ENCODE data around the gene TGM5. TPM values are rescaled to one million over a fixed set of nuclear protein-coding genes. Genes with fewer than 3 reads are reported as not detected.

Gene TGM5
- total RNA-seq, 1 donor from 2014 or later = not detected

DNA sequence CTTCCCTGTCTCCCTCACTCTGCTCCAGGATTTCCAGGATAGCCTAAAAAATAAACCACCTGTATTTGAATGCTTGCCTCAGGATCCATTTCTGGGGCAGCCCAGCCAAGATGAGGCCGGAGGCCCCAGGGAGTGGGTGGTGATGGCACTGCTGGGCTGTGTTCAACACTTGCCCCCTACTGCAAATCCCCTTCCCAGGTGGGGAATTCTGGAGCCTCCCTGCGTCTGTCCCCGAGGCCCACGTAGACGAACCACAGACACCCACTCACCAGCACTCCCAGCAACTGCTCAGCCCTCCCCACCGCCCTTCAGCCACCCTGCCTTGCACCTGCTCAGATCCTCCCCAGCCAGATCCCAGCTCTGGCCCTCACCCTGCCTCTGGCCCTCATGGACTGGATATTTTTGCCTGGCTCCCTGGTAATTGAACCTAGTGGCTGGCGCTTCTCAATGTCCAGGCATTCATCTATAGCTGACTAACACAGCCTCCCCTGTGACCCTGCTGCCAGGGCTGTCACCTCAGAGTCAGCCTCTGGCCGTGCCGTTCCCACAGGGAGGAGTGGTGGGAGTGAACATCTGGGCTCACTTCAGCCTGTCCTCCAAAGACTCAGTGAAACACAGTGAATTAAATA lies 28.8 kb downstream of the TGM5 start:
- TF ChIP-seq, protein P1, sequence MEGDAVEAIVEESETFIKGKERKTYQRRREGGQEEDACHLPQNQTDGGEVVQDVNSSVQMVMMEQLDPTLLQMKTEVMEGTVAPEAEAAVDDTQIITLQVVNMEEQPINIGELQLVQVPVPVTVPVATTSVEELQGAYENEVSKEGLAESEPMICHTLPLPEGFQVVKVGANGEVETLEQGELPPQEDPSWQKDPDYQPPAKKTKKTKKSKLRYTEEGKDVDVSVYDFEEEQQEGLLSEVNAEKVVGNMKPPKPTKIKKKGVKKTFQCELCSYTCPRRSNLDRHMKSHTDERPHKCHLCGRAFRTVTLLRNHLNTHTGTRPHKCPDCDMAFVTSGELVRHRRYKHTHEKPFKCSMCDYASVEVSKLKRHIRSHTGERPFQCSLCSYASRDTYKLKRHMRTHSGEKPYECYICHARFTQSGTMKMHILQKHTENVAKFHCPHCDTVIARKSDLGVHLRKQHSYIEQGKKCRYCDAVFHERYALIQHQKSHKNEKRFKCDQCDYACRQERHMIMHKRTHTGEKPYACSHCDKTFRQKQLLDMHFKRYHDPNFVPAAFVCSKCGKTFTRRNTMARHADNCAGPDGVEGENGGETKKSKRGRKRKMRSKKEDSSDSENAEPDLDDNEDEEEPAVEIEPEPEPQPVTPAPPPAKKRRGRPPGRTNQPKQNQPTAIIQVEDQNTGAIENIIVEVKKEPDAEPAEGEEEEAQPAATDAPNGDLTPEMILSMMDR (IDR thresholded peaks at IDR 0.05; ENCODE audit: unreplicated experiment) = no peak
- Mint-ChIP-seq H3K9me3 (no peaks in the 10 kb centered on the region), H3K4me3 (no peak overlapping the region), H3K27me3 (ENCODE audit: low read depth) (peaks cover 30% of the 10 kb centered on the region), H3K4me1 (peaks cover 6% of the 10 kb centered on the region), H3K27ac (no peak overlapping the region), H3K36me3 (no peaks in the 10 kb centered on the region)
- DNase-seq (ENCODE audit: low spot score in 2 of 2, unreplicated experiment in 2 of 2) = no peak

DNA sequence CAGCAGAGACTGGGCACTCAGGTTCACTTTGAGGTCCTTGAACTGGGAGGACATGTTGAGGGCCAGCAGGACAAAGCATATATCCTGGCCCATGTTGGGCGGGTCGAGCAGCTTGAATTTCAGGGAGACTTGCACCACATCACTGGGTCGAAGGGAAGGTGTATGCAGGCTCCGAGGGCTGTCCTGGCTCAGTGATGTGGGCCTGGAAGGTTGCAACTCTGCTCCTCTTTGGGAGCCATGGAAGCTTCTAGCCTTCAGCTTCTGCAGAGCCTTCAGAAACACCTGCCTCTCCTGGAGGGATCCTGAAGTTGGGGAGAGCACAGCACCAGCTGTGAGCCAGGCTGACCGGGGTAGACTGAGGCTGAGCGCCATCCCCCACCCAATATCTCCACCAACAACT lies 31.2 kb downstream of the TGM5 start:
- H3K36me3 Mint-ChIP-seq = no peaks in the 10 kb centered on the region
- DNase-seq (ENCODE audit: low spot score in 2 of 2, unreplicated experiment in 2 of 2) = no peak
- peaks cover 6% of the 10 kb centered on the region for H3K4me1 Mint-ChIP-seq
- no peak overlapping the region for H3K4me3 Mint-ChIP-seq
- TF ChIP-seq, protein P1 (IDR thresholded peaks at IDR 0.05; ENCODE audit: unreplicated experiment) = no peak
- peaks cover 25% of the 10 kb centered on the region for H3K27me3 Mint-ChIP-seq (ENCODE audit: low read depth)
- no peaks in the 10 kb centered on the region for H3K9me3 Mint-ChIP-seq
- H3K27ac Mint-ChIP-seq = no peak overlapping the region

DNA sequence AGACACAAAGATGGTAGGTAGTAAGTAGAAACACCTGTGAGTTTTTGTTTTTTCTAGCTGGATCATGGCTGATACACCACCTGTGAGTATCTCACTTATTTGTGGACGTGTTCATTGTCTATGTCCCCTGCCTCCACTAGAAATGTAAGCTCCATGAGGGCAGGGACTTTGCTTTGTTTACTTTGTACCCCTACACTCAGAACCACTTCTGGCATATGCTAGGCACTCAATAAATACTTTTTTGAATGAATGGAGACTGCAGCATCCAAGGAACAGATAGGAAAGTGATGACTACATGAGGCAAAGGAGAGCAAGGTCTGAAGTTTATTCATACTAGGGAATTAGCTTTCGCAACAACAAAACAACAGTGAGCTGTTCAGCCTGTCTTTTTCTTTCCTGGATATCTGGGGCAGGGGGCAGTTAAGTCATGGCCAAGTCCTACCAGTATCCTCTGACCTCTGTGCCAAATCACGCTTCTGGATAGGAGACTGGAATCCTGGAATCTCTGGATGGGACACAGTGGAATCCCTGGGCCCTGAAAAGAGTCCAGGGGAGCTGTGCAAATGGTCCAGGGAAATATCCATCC lies 34.3 kb downstream of the TGM5 start:
- Mint-ChIP-seq H3K27me3 (ENCODE audit: low read depth) (peaks cover 36% of the 10 kb centered on the region), H3K36me3 (no peaks in the 10 kb centered on the region), H3K9me3 (no peaks in the 10 kb centered on the region), H3K27ac (no peak overlapping the region), H3K4me3 (no peak overlapping the region), H3K4me1 (no peaks in the 10 kb centered on the region)
- TF ChIP-seq, protein P1 (IDR thresholded peaks at IDR 0.05; ENCODE audit: unreplicated experiment) = no peak
- no peak for DNase-seq (ENCODE audit: low spot score in 2 of 2, unreplicated experiment in 2 of 2)

DNA sequence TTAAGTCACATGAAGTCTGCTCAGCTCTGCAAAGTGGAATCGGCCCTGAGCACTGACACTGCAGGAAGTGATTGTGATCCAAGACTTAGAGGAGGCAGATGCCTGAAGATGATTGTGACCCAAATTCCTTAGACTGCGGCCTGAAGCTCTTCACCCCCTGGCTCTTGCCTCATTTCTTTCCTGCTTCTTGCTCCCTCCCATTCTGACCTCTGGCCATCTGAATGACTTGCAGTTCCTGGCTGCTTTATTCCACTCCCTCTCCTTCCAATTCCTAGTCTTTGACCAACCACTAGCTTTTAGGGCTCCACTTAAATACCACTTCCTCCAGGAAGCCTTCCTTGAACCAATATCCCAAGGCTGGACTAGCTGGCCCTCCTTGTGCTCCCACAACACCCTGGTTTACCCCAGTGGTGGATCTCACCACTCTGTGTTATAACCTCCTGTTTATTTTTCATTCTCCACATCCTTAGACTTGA lies 36.0 kb downstream of the TGM5 start:
- no peak for DNase-seq (ENCODE audit: low spot score in 2 of 2, unreplicated experiment in 2 of 2)
- TF ChIP-seq, protein P1 (IDR thresholded peaks at IDR 0.05; ENCODE audit: unreplicated experiment) = no peak
- H3K4me3 Mint-ChIP-seq = no peak overlapping the region
- peaks cover 32% of the 10 kb centered on the region for H3K27me3 Mint-ChIP-seq (ENCODE audit: low read depth)
- H3K9me3 Mint-ChIP-seq = no peaks in the 10 kb centered on the region
- no peak overlapping the region for H3K27ac Mint-ChIP-seq
- H3K36me3 Mint-ChIP-seq = no peaks in the 10 kb centered on the region
- no peaks in the 10 kb centered on the region for H3K4me1 Mint-ChIP-seq

DNA sequence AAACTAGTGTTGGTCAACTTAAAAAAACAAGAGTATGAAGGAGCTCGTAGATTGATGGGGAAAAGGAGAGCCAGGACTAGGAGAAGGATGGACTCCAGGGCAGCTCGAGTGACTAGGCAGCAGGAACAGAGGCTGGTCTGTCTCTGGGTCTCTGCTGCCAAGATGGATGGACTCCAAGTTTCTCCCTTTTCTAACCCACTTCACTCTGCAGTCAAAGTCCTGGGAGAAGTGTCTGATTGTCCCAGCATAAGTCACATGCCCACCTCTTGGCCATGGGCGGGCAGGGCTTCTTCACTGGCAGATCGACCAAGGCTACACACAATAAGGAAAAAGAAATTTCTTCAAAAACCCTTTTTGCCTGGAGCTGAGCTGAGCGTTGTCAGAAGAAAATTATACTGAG lies 36.8 kb downstream of the TGM5 start:
- no peaks in the 10 kb centered on the region for H3K36me3 Mint-ChIP-seq
- H3K27me3 Mint-ChIP-seq (ENCODE audit: low read depth) = peaks cover 31% of the 10 kb centered on the region
- H3K4me3 Mint-ChIP-seq = no peak overlapping the region
- TF ChIP-seq, protein P1 (IDR thresholded peaks at IDR 0.05; ENCODE audit: unreplicated experiment) = no peak
- no peaks in the 10 kb centered on the region for H3K9me3 Mint-ChIP-seq
- no peak for DNase-seq (ENCODE audit: low spot score in 2 of 2, unreplicated experiment in 2 of 2)
- no peaks in the 10 kb centered on the region for H3K4me1 Mint-ChIP-seq
- no peak overlapping the region for H3K27ac Mint-ChIP-seq
